ENCODE results near the gene SLC38A4. TPM values are rescaled to one million over a fixed set of nuclear protein-coding genes. Genes with fewer than 3 reads are reported as not detected.

Gene SLC38A4
- total RNA-seq (2013) = not detected
- not detected for polyA plus RNA-seq
- polyA minus RNA-seq = not detected in 2 replicates
- total RNA-seq = 0 to 2.9 (median 0.04) reads per million in 11 experiments

- Mint-ChIP-seq H3K27ac (no peak within 1 kb of the TSS), H3K36me3 (peaks cover 0 to 1% of the 10 kb centered on the region in 2 donors), H3K4me3 (peak within 1 kb of the TSS in 1 of 2 donors; percentile 52), H3K9me3 (peaks cover 0 to 8% (median 2%) of the 10 kb centered on the region in 7 donors), H3K4me1 (peaks cover 8% of the 10 kb centered on the region), H3K27me3 (ENCODE audit: low read depth in 3 of 3) (peaks cover 34 to 58% (median 41%) of the 10 kb centered on the region in 3 donors)
- Histone ChIP-seq H3K36me3 (replicated peaks in 1 of 2; ENCODE audit: control insufficient read depth in 1 of 2, insufficient read depth in 2 of 2, low read length in 2 of 2) (no peaks in the 10 kb centered on the region), H4K20me1 (ENCODE audit: insufficient read depth, low read length) (no peaks in the 10 kb centered on the region), H3K9ac (ENCODE audit: insufficient read depth, low read length, poor library complexity, severe bottlenecking) (no peak within 1 kb of the TSS), H3K27me3 (ENCODE audit: control insufficient read depth in 2 of 2, insufficient read depth in 2 of 2, low read length in 2 of 2) (peaks cover 40 to 55% of the 10 kb centered on the region in 2 donors), H3K27ac (ENCODE audit: low read depth in 1 of 2, low read length in 2 of 2) (no peak within 1 kb of the TSS), H3K79me2 (ENCODE audit: insufficient read depth, low read length) (no peaks in the 10 kb centered on the region), H3K9me3 (replicated peaks in 1 of 2; ENCODE audit: control insufficient read depth in 1 of 2, insufficient read depth in 1 of 2, low read length in 2 of 2) (peaks cover 0 to 5% of the 10 kb centered on the region in 2 donors), H2AFZ (ENCODE audit: insufficient read depth, low read depth, low read length, poor library complexity, severe bottlenecking) (no peak within 1 kb of the TSS), H3K4me2 (replicated peaks; ENCODE audit: extremely low read depth, low read length, poor library complexity, severe bottlenecking) (no peak within 1 kb of the TSS), H3K4me1 (ENCODE audit: control insufficient read depth in 1 of 2, insufficient read depth in 2 of 2, low read length in 2 of 2) (no peaks in the 10 kb centered on the region), H3K4me3 (replicated peaks in 1 of 3; ENCODE audit: low read depth in 2 of 3, low read length in 3 of 3) (no peak within 1 kb of the TSS)
- intact Hi-C loops (cut with micrococcal nuclease) = no loop called here
- no peak for DNase-seq
- no peak for TF ChIP-seq CTCF (IDR thresholded peaks at IDR 0.05)
- WGBS (ENCODE audit: insufficient coverage) = 52% methylated on average over 10 of the region's 29 CpGs
Measured at GRCh38 chr12:46825591-46826414, at the start of gene SLC38A4. Gene SLC38A4 (minus strand): TSS chr12:46825997. CDS start chr12:46793071, 32,926 bp downstream.

- Histone ChIP-seq H3K9me3 (replicated peaks in 1 of 2; ENCODE audit: control insufficient read depth in 1 of 2, insufficient read depth in 1 of 2, low read length in 2 of 2) (peaks cover 6 to 8% of the 10 kb centered on the region in 2 donors), H3K4me3 (replicated peaks in 1 of 3; ENCODE audit: low read depth in 2 of 3, low read length in 3 of 3) (no peak overlapping the region), H3K27ac (ENCODE audit: low read depth in 1 of 2, low read length in 2 of 2) (no peak overlapping the region), H4K20me1 (ENCODE audit: insufficient read depth, low read length) (no peaks in the 10 kb centered on the region), H3K27me3 (ENCODE audit: control insufficient read depth in 2 of 2, insufficient read depth in 2 of 2, low read length in 2 of 2) (no peaks in the 10 kb centered on the region), H3K4me1 (ENCODE audit: control insufficient read depth in 1 of 2, insufficient read depth in 2 of 2, low read length in 2 of 2) (no peaks in the 10 kb centered on the region), H2AFZ (ENCODE audit: insufficient read depth, low read depth, low read length, poor library complexity, severe bottlenecking) (no peak overlapping the region), H3K9ac (ENCODE audit: insufficient read depth, low read length, poor library complexity, severe bottlenecking) (no peak overlapping the region), H3K79me2 (ENCODE audit: insufficient read depth, low read length) (no peaks in the 10 kb centered on the region), H3K36me3 (replicated peaks in 1 of 2; ENCODE audit: control insufficient read depth in 1 of 2, insufficient read depth in 2 of 2, low read length in 2 of 2) (no peaks in the 10 kb centered on the region), H3K4me2 (replicated peaks; ENCODE audit: extremely low read depth, low read length, poor library complexity, severe bottlenecking) (no peak overlapping the region)
- Mint-ChIP-seq H3K27ac (no peak overlapping the region), H3K36me3 (no peaks in the 10 kb centered on the region), H3K9me3 (peaks cover 8 to 45% (median 22%) of the 10 kb centered on the region in 7 donors), H3K27me3 (ENCODE audit: low read depth in 3 of 3) (peaks cover 1 to 4% (median 2%) of the 10 kb centered on the region in 3 donors), H3K4me3 (no peak overlapping the region), H3K4me1 (no peaks in the 10 kb centered on the region)
- TF ChIP-seq CTCF (IDR thresholded peaks at IDR 0.05) = no peak
- WGBS (ENCODE audit: insufficient coverage) = no CpG with 5 or more reads among the region's 1 CpG
- DNase-seq = no peak
- intact Hi-C loops (cut with micrococcal nuclease) = no loop called here
Measured at GRCh38 chr12:46875095-46875494, 49.3 kb upstream of the SLC38A4 start.

Data from CD14-positive monocyte (primary cell).